ENCODE measurements around the gene MIER3.

DNA sequence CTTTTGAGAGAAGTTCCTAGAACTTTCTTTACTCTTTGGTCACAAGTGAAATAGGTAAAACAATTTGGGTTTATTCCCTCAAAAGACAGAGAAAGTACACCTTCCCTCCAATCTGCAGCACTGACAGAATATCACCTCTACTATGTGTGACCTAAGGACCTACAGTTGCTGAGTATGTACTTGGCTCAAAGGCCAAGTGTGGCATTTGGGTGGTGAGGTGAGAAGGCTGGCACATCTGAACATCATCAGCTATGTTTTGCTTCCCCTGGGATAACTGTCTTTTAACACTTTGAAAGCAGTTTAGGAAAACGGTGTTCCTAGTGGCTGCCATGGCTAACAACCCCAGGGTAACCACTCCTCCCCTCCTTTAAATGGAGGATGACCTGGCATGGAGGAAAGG lies 17.6 kb downstream of the MIER3 start:
- TF ChIP-seq, protein P1, sequence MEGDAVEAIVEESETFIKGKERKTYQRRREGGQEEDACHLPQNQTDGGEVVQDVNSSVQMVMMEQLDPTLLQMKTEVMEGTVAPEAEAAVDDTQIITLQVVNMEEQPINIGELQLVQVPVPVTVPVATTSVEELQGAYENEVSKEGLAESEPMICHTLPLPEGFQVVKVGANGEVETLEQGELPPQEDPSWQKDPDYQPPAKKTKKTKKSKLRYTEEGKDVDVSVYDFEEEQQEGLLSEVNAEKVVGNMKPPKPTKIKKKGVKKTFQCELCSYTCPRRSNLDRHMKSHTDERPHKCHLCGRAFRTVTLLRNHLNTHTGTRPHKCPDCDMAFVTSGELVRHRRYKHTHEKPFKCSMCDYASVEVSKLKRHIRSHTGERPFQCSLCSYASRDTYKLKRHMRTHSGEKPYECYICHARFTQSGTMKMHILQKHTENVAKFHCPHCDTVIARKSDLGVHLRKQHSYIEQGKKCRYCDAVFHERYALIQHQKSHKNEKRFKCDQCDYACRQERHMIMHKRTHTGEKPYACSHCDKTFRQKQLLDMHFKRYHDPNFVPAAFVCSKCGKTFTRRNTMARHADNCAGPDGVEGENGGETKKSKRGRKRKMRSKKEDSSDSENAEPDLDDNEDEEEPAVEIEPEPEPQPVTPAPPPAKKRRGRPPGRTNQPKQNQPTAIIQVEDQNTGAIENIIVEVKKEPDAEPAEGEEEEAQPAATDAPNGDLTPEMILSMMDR (IDR thresholded peaks at IDR 0.05; ENCODE audit: insufficient read depth, low read depth, low read length), result no peak
- TF ChIP-seq EZH2 (IDR thresholded peaks at IDR 0.05; ENCODE audit: insufficient read depth, low read length), result no peak
